Myocyte (in vitro differentiated cells): ENCODE results near the gene NR1H3. TPM values are rescaled to one million over a fixed set of nuclear protein-coding genes. Genes with fewer than 3 reads are reported as not detected.
"Not testable (repeated sequence)": the region's sequence is repeated elsewhere in the genome, so short reads cannot be mapped to it uniquely, and the experiment has no call there.

Source experiments
- DNase-seq: peaks from one replicate; pipeline ENCODE4 v3.0.0-alpha.2; 2012; ENCODE audit warnings: low read depth
- total RNA-seq: library from RNA; depleted of rRNA; stranded (reverse); fragments of >200 nt; gene quantifications from 2 replicates; pipeline ENCODE4 v1.2.3, GENCODE V29; 2014

NR1H3 gene
- total RNA-seq, 1 donor from 2014 or later = 11.3 TPM

- DNase-seq = no peak
These were observed 45.1 kb downstream of the NR1H3 start for GRCh38 chr11:47302853-47303252.

GRCh38 chr11:47305734-47306483 lies 48.1 kb downstream of the NR1H3 start:
- DNase-seq = peak; percentile 87

GRCh38 chr11:47306484-47306844 lies 48.7 kb downstream of the NR1H3 start:
- no peak for DNase-seq

GRCh38 chr11:47308050-47308823 lies 50.4 kb downstream of the NR1H3 start:
- DNase-seq = no peak

- no peak for DNase-seq
These were observed 57.2 kb downstream of the NR1H3 start for GRCh38 chr11:47314992-47315391.

GRCh38 chr11:47316501-47316900 lies 58.7 kb downstream of the NR1H3 start:
- not testable (repeated sequence) for DNase-seq

- no peak for DNase-seq
These were observed 59.5 kb downstream of the NR1H3 start for GRCh38 chr11:47317064-47317828.

- no peak for DNase-seq
These were observed 60.4 kb downstream of the NR1H3 start for GRCh38 chr11:47318166-47318565.

Other genes starting within 250 kb of the NR1H3 start
- gene ARFGAP2, start 81.1 kb upstream of the NR1H3 start, total RNA-seq = 163 and 175 TPM in 2 replicates
- gene PACSIN3, start 71.6 kb upstream of the NR1H3 start, total RNA-seq = 29.9 and 35.9 TPM in 2 replicates
- gene DDB2, start 43.0 kb upstream of the NR1H3 start, total RNA-seq = 33.2 and 34.2 TPM in 2 replicates
- gene ACP2, start 9.2 kb upstream of the NR1H3 start, total RNA-seq = 34.8 and 60.8 TPM in 2 replicates
- gene MADD, start 12.1 kb downstream of the NR1H3 start, total RNA-seq = 41.0 and 54.4 TPM in 2 replicates
- not detected in 2 replicates for gene MYBPC3, start 94.7 kb downstream of the NR1H3 start, total RNA-seq
- gene SPI1, start 120.6 kb downstream of the NR1H3 start, total RNA-seq = not detected in 2 replicates
- 124 and 131 TPM in 2 replicates for gene SLC39A13, start 150.6 kb downstream of the NR1H3 start, total RNA-seq
- gene PSMC3, start 168.4 kb downstream of the NR1H3 start, total RNA-seq = 257 and 296 TPM in 2 replicates
- 321 and 358 TPM in 2 replicates for gene RAPSN, start 191.1 kb downstream of the NR1H3 start, total RNA-seq